GM18498 (cell line): ENCODE measurements around the gene CALHM3.

Experiments used
- ATAC-seq: cut with Tn5 transposase; IDR thresholded peaks from one replicate; pipeline ENCODE4 v1.9.1; 2021; ENCODE audit warnings: mild to moderate bottlenecking, moderate library complexity; ENCODE audit not compliant: unreplicated experiment

The CALHM3 gene

DNA sequence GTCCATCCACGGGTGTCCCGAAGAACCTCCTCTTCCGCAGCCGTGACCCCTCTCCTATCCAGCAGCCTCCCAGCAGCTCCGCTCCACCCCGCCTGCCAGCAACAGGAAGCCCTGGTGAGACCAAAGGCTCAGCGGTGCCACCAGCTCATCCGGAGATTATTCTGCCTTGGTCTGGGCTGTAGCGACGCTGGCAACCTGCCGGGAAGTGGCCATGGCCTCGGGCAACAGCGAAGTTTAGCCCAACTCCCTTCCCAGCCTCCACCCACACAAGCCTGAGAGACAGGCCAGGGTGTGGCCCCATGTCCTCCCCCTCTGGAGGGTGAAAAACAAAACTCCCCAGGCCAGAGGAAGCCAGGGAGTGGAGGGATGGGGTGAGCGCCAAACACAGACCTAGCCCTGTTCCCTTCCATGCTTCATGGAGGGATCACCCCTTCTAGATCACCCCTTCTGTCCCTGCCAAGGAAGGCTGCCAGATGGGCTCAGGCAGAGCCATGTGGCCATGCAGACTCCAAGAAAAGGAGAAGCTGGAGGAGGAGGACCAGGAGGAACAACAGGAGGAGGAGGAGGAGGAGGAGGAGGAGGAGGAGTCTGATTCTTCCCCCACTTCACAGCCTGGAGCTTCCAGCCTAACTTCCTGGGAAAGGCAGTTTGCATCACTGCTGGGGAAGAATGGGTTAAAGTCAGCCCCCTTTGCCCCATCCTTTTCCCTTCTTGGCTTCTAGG lies 27.8 kb downstream of the CALHM3 start:
- no peak for ATAC-seq

DNA sequence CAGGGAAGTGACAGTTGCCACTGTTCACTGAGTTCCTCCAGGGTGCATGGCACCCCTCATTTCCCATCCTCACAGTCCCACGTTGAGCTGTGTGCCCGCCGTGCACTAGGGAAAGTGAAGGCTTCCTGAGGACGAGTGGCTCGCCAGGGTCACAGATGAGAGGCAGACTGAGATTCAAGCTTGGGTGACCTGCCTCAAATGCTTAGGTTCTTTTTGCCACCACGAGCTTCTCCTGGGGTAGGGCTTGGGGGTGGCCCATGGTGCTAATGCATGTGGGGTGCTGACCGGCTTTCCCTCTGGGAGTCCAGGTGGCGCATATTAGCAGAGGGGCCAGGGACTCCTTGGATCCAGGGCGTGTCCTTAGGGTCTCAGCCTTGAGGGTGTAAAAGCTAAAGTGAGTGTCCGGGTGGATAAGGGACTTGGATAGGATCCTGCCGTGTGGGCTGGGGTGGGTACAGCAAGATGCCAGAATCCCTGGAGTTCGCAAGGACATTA lies 28.8 kb downstream of the CALHM3 start:
- no peak for ATAC-seq

DNA sequence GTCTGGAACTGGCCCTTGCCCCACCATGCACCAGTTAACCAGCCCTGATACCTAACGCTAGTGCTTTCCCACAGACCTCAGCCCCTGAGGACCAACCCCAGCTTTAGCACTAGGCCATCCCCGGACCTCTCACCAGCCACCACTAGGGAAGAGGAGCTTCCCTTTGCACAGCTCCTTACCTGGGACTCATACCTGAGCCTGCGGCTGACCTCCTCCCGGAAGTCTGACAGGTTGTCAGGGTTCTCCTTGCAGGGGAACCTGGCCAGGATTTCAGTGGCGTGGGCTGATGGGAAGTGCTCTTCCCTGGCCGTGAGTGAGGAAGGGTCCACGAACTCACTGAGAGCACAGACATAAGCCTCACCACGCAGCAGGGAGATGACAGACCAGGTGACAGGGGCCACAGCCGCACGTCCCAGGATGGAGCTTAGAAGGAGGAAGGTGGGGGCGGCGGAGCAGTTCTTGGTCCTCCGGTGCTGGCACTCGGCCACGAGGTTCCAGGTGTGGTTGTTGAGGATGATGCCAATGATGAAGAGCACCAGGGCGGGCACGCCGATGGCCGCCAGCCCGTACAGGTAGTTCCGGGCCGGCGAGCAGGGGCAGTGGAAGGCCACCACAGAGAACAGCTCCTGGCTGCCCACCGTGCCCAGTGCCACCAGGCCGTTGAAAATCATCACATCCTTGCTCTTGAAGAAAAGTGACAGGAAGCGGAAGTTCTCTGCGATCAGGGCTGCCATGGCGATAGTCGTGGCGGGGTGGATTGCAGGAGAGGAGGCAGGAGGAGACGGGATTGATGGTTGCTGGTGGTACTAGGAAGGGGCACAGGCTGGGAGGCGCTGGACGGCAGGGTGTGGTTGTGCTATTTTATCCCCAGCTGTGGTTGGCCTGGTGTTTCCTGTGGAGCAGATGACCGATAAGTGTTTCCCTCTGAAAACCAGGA lies 29.6 kb downstream of the CALHM3 start:
- ATAC-seq: no peak

DNA sequence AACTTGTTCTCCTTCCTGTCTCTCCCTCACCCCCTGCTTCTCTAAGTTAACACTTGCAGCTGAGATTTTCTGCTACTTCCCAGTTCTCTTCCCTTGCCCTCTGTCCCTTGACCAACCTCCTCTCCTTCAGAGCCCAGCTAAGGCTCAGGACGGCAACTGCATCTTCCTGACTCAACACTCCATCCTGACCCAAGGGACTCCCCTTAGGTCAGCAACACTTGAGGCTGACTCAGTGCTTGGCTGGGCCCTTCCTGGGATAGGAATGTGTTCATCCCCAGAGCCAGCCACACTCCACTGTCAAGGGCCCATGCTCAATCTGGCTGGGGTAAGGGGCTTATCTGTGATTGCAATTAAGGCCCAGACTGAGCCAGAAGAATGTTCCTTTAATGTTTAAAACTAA lies 30.3 kb downstream of the CALHM3 start:
- no peak for ATAC-seq

- no peak for ATAC-seq
Observed at GRCh38 chr10:103447187-103447586, 31.9 kb downstream of the CALHM3 start.

GRCh38 chr10:103445767-103446567 lies 33.1 kb downstream of the CALHM3 start:
- no peak for ATAC-seq

DNA sequence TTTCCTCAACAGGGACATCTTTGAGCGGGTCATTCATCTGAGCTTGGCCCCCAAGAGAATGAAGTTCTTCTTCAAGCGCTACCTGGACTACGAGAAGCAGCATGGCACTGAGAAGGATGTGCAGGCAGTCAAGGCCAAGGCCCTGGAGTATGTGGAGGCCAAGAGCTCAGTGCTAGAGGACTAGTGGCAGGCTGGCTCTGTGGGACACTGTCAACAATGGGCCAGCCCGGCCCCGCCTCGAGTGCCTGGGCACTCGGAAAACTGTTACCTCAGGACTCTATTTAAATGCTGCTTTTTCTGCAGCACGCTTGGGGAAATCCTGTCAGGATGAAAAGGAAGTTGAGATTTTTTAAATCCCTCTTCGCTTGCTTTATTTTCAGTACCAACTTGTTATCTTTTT lies 33.7 kb downstream of the CALHM3 start:
- no peak for ATAC-seq

DNA sequence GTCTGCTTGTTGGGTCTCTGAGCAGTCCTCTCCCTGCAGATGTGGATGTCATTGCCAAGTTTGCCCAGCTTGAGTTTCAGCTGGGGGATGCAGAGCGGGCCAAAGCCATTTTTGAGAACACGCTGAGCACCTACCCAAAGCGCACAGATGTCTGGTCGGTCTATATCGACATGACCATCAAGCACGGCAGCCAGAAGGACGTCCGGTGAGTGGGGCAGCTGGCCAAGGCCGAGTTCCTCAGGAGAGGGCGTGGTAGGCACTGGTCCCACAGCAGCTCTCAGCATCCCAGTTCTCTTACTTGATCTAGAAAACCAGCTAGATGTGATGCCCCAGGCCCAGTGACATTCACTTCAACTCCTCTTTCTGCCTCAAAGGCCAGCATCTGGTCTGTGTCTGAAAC lies 34.6 kb downstream of the CALHM3 start:
- no peak for ATAC-seq

- no peak for ATAC-seq
Observed at GRCh38 chr10:103443475-103444185, 35.4 kb downstream of the CALHM3 start.

- no peak for ATAC-seq
Observed at GRCh38 chr10:103442031-103442461, 37.0 kb downstream of the CALHM3 start.

- no peak for ATAC-seq
Observed at GRCh38 chr10:103441611-103442010, 37.4 kb downstream of the CALHM3 start.

- no peak for ATAC-seq
Observed at GRCh38 chr10:103441206-103441605, 37.8 kb downstream of the CALHM3 start.

DNA sequence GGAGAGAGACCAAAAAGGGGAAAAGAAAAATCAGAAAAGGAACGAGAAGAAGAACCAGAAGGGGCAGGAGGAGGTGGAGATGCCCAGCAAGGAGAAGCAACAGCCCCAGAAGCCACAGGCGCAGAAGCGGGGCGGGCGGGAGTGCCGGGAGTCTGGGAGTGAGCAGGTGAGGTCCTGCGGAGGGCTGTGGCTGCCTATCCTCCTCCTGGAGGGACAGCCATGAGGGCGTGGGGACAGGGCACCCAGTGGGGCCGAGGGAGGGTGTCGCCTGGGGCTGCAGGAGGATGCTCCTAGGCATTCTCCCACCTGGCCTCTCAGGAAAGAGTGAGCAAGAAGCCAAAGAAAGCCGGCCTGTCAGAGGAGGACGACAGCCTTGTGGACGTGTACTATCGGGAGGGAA lies 38.6 kb downstream of the CALHM3 start:
- ATAC-seq: no peak

- ATAC-seq: no peak
Observed at GRCh38 chr10:103439776-103440175, 39.3 kb downstream of the CALHM3 start.

GRCh38 chr10:103433858-103434257 lies 45.2 kb downstream of the CALHM3 start:
- ATAC-seq: no peak

DNA sequence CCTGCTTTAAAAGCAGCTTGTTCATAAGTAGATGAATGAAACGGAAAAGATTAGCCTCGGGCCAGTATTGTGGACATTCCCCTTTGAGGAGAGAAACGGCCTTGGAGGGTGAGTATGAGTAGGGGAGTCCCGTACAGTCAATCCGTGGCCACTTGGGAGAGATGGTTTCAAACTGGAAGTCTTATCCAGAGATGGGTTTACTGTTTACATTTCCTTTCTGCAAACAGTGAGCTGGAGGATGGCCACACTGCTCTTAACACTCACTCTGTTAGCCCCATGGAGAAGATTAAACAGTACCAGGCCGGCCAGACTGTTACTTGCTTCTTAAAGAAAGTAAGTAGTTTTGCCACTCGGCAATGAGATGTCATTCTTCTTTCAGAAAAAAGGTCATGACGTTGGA lies 47.1 kb downstream of the CALHM3 start:
- no peak for ATAC-seq

GRCh38 chr10:103429647-103430046 lies 49.4 kb downstream of the CALHM3 start:
- ATAC-seq: no peak

DNA sequence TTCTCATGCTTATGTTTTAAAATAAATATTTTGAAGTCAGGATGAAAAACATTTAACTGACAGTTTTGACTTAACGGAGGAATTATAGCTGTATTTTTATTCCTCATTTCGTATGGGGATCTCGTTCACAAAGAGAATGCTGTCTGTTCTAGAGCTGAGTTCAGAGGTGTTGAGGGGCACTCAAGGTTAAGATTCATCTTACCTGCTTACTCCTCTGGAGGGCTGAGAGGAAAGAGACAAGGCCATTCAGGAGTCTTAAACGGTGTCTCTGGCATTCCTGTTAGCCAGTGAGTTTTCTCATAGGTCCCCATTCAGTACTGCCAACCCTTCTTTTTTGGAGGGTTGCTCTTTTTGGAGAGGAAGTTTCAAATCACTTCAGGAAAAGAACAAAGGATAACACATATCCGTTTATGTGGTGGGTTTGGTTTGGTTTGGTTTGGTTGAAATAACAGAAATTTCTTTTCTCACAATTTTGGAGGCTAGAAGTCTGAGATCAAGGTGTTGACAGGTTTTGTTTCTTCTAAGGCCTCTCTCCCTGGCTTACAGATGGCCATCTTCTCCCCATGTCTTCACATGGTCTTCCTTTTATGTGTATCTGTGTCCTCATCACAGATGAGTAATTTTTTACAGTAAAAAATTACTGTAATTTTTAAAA lies 49.9 kb downstream of the CALHM3 start:
- ATAC-seq: no peak

GRCh38 chr10:103427866-103428265 lies 51.2 kb downstream of the CALHM3 start:
- no peak for ATAC-seq

DNA sequence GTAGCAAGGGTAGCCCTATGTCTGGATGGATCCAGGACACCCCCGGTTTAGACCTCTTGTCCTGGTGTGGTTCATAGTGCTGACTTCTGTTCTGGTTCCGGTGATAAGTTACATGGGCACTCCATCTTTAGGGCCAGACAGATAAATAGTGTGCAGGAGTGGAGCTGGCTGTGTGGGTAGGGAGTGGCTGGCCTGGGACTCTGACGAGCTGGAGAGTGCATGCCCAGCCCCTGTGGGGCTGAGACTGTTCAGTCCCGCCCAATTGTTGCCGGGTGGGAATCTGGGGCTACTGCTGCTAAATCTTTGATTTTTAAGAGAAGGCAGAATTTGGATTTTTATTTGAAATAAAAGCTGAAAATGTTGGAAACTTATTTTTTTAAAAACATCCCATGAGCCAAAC lies 55.3 kb downstream of the CALHM3 start:
- no peak for ATAC-seq
